Stomach (tissue), 9 donors: ENCODE measurements around the gene PTH2. TPM values are rescaled to one million over a fixed set of nuclear protein-coding genes. Genes with fewer than 3 reads are reported as not detected.
A peak's percentile ranks its signal among the peaks of the same experiment; 100 is the strongest.

Source experiments
- DNase-seq, 2 donors: peaks; one replicate each; pipeline versions ENCODE4 v3.0.0 to v3.0.0-alpha.2; 2013 to 2019
- H3K27ac ChIP-seq, 5 donors: fragments of 200-600 bp in 4 of 5; sonication (generic) in 4 of 5; one replicate each; pipeline ENCODE4 v1.5.1; 2013 to 2019; ENCODE audit warnings: mild to moderate bottlenecking in 1 of 5, moderate library complexity in 1 of 5
- H3K27me3 ChIP-seq, 3 donors: fragments of 200-600 bp; sonication (generic); one replicate each; pipeline ENCODE4 v1.5.1; 2017 to 2019; ENCODE audit warnings: mixed run types in 1 of 3
- H3K36me3 ChIP-seq, 4 donors: fragments of 200-600 bp; sonication (generic); 1 replicate in 3 of 4; 2 replicates in 1 of 4; pipeline ENCODE4 v1.5.1; 2016 to 2019
- H3K4me1 ChIP-seq, 4 donors: fragments of 200-600 bp; sonication (generic); one replicate each; pipeline ENCODE4 v1.5.1; 2016 to 2019
- H3K4me3 ChIP-seq, 4 donors: fragments of 200-600 bp; sonication (generic) in 3 of 4; one replicate each; pipeline ENCODE4 v1.5.1; 2016 to 2019; ENCODE audit warnings: mild to moderate bottlenecking in 1 of 4
- H3K9me3 ChIP-seq, 4 donors: fragments of 200-600 bp; sonication (generic); one replicate each; pipeline ENCODE4 v1.5.1; 2016 to 2019
- CTCF ChIP-seq, 7 experiments: fragments of 450-650 bp in 4 of 7; fragments of 200-600 bp in 3 of 7; sonication (generic) in 3 of 7; IDR thresholded peaks; one replicate each; pipeline ENCODE4 v1.5.1; 2016 to 2019; ENCODE audit warnings: antibody characterized with exemption in 7 of 7, control low read depth in 2 of 7, mild to moderate bottlenecking in 1 of 7
- EP300 ChIP-seq: sonication (generic); formaldehyde crosslinking; IDR thresholded peaks from one replicate; pipeline ENCODE4 v1.6.1; 2017; ENCODE audit warnings: antibody characterized with exemption
- POLR2A ChIP-seq, 4 donors: fragments of 450-650 bp; IDR thresholded peaks; one replicate each; pipeline ENCODE4 v1.6.1; 2016; ENCODE audit warnings: antibody characterized with exemption in 4 of 4, control low read depth in 2 of 4, mild to moderate bottlenecking in 1 of 4, moderate library complexity in 1 of 4
- POLR2AphosphoS5 ChIP-seq, 3 donors: sonication (generic); formaldehyde crosslinking; IDR thresholded peaks; one replicate each; pipeline ENCODE4 v1.6.1; 2016; ENCODE audit warnings: antibody characterized with exemption in 3 of 3
- WGBS, 5 donors: extraction: QIAGEN DNeasy Blood & Tissue Kit in 3 of 5; methylation state at CpG; one replicate each; pipeline versions ENCODE4 v1.1.5 to v1.1.7; 2013 to 2018; 5-methylcytosine and 5-hydroxymethylcytosine counted together
- intact Hi-C: fragments of 100-400 bp; cut with DNase I; formaldehyde crosslinking; loops from one replicate; pipeline ENCODE4 v1.15.1; 2023; ENCODE audit warnings: low total_unique reads
- polyA plus RNA-seq, 3 donors: library from polyadenylated mRNA; stranded (reverse); fragments of 200-250 nt; gene quantifications; one replicate each; pipeline ENCODE4 v1.2.3, GENCODE V29; 2013
- total RNA-seq, 5 donors: library from RNA; depleted of rRNA; stranded (reverse); fragments of >200 nt; gene quantifications; one replicate each; pipeline versions ENCODE4 v1.1.0 to v1.2.3, GENCODE V29; 2014 to 2016
- donor health status: healthy with polysubstance abuse.
- donor health status: Bipolar disorder and iron deficiency.
- donor health status: healthy.

PTH2 gene
- total and polyA plus RNA-seq, 8 donors, result not detected

DNA sequence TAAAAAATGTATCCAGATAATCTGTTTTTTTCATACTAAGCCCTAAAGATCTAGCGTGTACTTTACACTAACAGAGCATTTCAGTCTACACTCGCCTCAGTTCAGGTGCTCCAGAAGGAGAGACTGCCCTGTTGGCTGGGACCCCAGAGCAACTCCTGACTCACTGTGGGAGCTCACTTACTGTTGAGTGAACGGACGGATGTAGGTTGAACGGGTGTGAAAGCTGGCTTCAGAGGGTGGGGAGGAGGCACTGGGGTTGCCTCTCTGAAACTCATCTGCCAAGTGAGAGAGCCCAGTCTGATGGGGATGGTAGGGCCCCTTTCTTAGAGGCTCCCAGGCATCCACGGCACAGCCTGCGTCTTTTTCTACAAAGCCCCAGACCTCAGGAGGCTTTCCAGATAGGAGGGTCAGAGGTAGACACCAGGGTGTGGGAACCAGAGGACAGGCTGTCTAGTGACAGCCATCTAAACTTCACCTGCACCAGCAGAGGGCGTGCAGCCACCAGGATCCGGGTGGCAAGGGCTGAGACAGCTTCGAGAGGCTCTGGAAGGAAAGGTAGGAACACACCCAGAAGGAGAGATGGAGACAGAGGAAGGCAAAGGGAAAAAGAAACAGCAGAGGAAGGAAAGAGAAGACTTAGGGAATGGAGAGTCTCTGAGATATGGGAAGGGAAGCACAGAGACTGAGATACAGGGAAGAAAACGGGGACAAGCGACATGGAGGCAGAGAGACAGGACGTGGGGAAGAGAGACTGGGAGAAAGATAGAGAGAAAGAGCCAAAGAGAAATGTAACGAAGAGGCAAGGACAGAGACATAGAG, 31.5 kb downstream of the PTH2 start:
- Histone ChIP-seq H3K4me1 (peaks cover 0 to 13% (median 1%) of the 10 kb centered on the region in 4 donors), H3K27ac (no peak overlapping the region), H3K36me3 (no peaks in the 10 kb centered on the region), H3K27me3 (peaks cover 0 to 63% (median 10%) of the 10 kb centered on the region in 3 donors), H3K4me3 (no peak overlapping the region), H3K9me3 (no peaks in the 10 kb centered on the region)
- DNase-seq, result peak; percentile 82 to 93
- intact Hi-C loops, result loop anchor here (5.0 kb wide), 1 partner anchor 51 kb away; the partner anchor contains the start of gene SLC17A7
- TF ChIP-seq CTCF (IDR thresholded peaks at IDR 0.05), result peak in 6 of 7 experiments; percentile 31 to 91 (median 79)
- no peak for TF ChIP-seq POLR2A (IDR thresholded peaks at IDR 0.05)
- no peak for TF ChIP-seq EP300
- TF ChIP-seq POLR2AphosphoS5 (IDR thresholded peaks at IDR 0.05), result peak in 1 of 3 donors; percentile 68
- WGBS, 5 donors, result 20 to 25% (median 23%) methylated on average over 13 to 14 of the region's 14 CpGs

- H3K9me3 ChIP-seq, result no peaks in the 10 kb centered on the region
- no peak overlapping the region for H3K27ac ChIP-seq
- H3K4me3 ChIP-seq, result no peak overlapping the region
- no peaks in the 10 kb centered on the region for H3K36me3 ChIP-seq
- 30 to 52% (median 35%) methylated on average over 9 of the region's 9 CpGs for WGBS, 5 donors
- TF ChIP-seq POLR2AphosphoS5 (IDR thresholded peaks at IDR 0.05), result no peak
- no peak for TF ChIP-seq POLR2A (IDR thresholded peaks at IDR 0.05)
- TF ChIP-seq EP300, result no peak
- TF ChIP-seq CTCF (IDR thresholded peaks at IDR 0.05), result no peak
- peak in 1 of 2 donors; percentile 34 for DNase-seq
- peaks cover 0 to 60% (median 10%) of the 10 kb centered on the region in 3 donors for H3K27me3 ChIP-seq
- H3K4me1 ChIP-seq, result peaks cover 0 to 13% (median 1%) of the 10 kb centered on the region in 4 donors
- intact Hi-C loops, result loop anchor here (5.0 kb wide), 1 partner anchor 51 kb away; the partner anchor contains the start of gene SLC17A7
These were observed 32.3 kb downstream of the PTH2 start for GRCh38 chr19:49390929-49391359.

- no peak overlapping the region for H3K27ac ChIP-seq
- peak in 1 of 2 donors; percentile 38 for DNase-seq
- no peaks in the 10 kb centered on the region for H3K9me3 ChIP-seq
- H3K4me3 ChIP-seq, result no peak overlapping the region
- 64 to 77% (median 67%) methylated on average over 16 to 26 of the region's 26 CpGs for WGBS, 5 donors
- TF ChIP-seq EP300 (no peak), POLR2A (IDR thresholded peaks at IDR 0.05) (no peak), POLR2AphosphoS5 (IDR thresholded peaks at IDR 0.05) (no peak), CTCF (IDR thresholded peaks at IDR 0.05) (no peak)
- intact Hi-C loops, result loop anchor here (5.0 kb wide), 1 partner anchor 52 kb away; the partner anchor contains the start of gene SLC17A7
- no peaks in the 10 kb centered on the region for H3K36me3 ChIP-seq
- H3K4me1 ChIP-seq, result peaks cover 0 to 13% (median 1%) of the 10 kb centered on the region in 4 donors
- peaks cover 0 to 59% (median 10%) of the 10 kb centered on the region in 3 donors for H3K27me3 ChIP-seq
These were observed 32.9 kb downstream of the PTH2 start for GRCh38 chr19:49390131-49390928.

DNA sequence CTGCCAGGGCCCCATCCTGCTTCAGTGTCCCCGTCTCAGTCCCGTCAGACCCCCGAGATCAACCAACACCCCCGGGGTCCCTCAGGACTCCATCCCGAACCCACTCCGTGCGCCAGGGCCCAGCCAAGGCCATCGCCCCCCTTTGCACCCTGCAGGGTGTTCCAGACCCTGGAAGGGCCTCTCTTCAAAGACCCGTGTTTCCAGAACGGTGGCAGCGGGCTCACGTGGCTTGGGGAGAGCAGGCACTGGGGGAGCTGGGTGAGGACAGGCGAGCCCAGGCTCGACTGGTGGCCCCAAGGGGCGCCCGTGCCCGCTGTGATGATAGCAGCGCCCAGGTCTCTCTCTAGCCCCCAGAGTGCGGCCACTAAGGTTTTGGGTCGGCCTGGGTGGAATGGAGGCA, 33.8 kb downstream of the PTH2 start:
- Histone ChIP-seq H3K27me3 (peaks cover 0 to 57% (median 8%) of the 10 kb centered on the region in 3 donors), H3K4me1 (peaks cover 0 to 13% (median 1%) of the 10 kb centered on the region in 4 donors), H3K27ac (no peak overlapping the region), H3K9me3 (no peaks in the 10 kb centered on the region), H3K36me3 (no peaks in the 10 kb centered on the region), H3K4me3 (no peak overlapping the region)
- intact Hi-C loops, result no loop called here
- no peak for DNase-seq
- WGBS, 5 donors, result 89 to 96% (median 89%) methylated on average over 15 to 20 of the region's 20 CpGs
- no peak for TF ChIP-seq POLR2A (IDR thresholded peaks at IDR 0.05)
- no peak for TF ChIP-seq POLR2AphosphoS5 (IDR thresholded peaks at IDR 0.05)
- no peak for TF ChIP-seq EP300
